HepG2 (cell line): Measurements from ENCODE around the gene TM4SF20. TPM values are rescaled to one million over a fixed set of nuclear protein-coding genes. Genes with fewer than 3 reads are reported as not detected.

ENCODE experiments used
- AGO1 ChIP-seq: fragments of 200-400 bp; formaldehyde crosslinking; IDR thresholded peaks from 2 replicates; pipeline ENCODE4 v1.6.1; 2017; ENCODE audit warnings: mild to moderate bottlenecking, low read depth, low read length, moderate library complexity; ENCODE audit not compliant: poor library complexity, severe bottlenecking
- BCL6 ChIP-seq: IDR thresholded peaks from 2 replicates; pipeline ENCODE4 v1.6.1; 2016; ENCODE audit warnings: missing genetic modification reagents, missing compliant biosample characterization
- CBX1 ChIP-seq: IDR thresholded peaks from one replicate; pipeline ENCODE4 v1.6.1; 2016; ENCODE audit warnings: antibody characterized with exemption, low read depth
- FOSL1 ChIP-seq: sonication (generic); formaldehyde crosslinking; IDR thresholded peaks from 2 replicates; pipeline ENCODE4 v1.9.0; 2021; ENCODE audit warnings: missing genetic modification reagents, borderline replicate concordance
- HNF4A ChIP-seq: sonication (generic); formaldehyde crosslinking; IDR thresholded peaks from 2 replicates; pipeline ENCODE4 v1.4.0; 2020; ENCODE audit warnings: missing genetic modification reagents
- JDP2 ChIP-seq: sonication (generic); formaldehyde crosslinking; IDR thresholded peaks from 2 replicates; pipeline ENCODE4 v1.8.1; 2022; ENCODE audit warnings: missing genetic modification reagents, borderline replicate concordance
- MED1 ChIP-seq: sonication (generic); formaldehyde crosslinking; IDR thresholded peaks from 2 replicates; pipeline ENCODE4 v1.4.0; 2020; ENCODE audit warnings: missing genetic modification reagents
- MIER3 ChIP-seq: IDR thresholded peaks from 2 replicates; pipeline ENCODE4 v1.6.1; 2016; ENCODE audit warnings: missing compliant biosample characterization, borderline replicate concordance
- NBN ChIP-seq: fragments of 450-650 bp; conservative IDR thresholded peaks from 2 replicates; pipeline ENCODE4 v1.6.1; 2017
- NFE2 ChIP-seq: sonication (generic); formaldehyde crosslinking; IDR thresholded peaks from 2 replicates; pipeline ENCODE4 v1.4.0; 2020; ENCODE audit warnings: missing genetic modification reagents
- NFYC ChIP-seq: IDR thresholded peaks from 2 replicates; pipeline ENCODE4 v1.6.1; 2016; ENCODE audit warnings: missing genetic modification reagents, missing compliant biosample characterization
- RAD51 ChIP-seq: fragments of 450-650 bp; IDR thresholded peaks from 2 replicates; pipeline ENCODE4 v1.6.1; 2016; ENCODE audit warnings: borderline replicate concordance
- RFX1 ChIP-seq: fragments of 450-650 bp; IDR thresholded peaks from 2 replicates; pipeline ENCODE4 v1.6.1; 2017
- TBL1XR1 ChIP-seq: fragments of 150-350 bp; IDR thresholded peaks from 2 replicates; pipeline ENCODE4 v1.6.1; 2014; ENCODE audit warnings: borderline replicate concordance, low read length; ENCODE audit not compliant: partially characterized antibody
- TBX3 ChIP-seq: fragments of 450-650 bp; IDR thresholded peaks from 2 replicates; pipeline ENCODE4 v1.6.1; 2017; ENCODE audit warnings: antibody characterized with exemption, mild to moderate bottlenecking, inconsistent platforms, borderline replicate concordance
- TEAD3 ChIP-seq: optimal IDR thresholded peaks from 2 replicates; pipeline ENCODE3; 2016; ENCODE audit warnings: borderline replicate concordance
- TOE1 ChIP-seq: sonication (generic); formaldehyde crosslinking; IDR thresholded peaks from 2 replicates; pipeline ENCODE4 v1.4.0; 2020; ENCODE audit warnings: mild to moderate bottlenecking, missing genetic modification reagents
- YEATS2 ChIP-seq: sonication (generic); formaldehyde crosslinking; IDR thresholded peaks from 2 replicates; pipeline ENCODE4 v1.4.0; 2020; ENCODE audit warnings: missing genetic modification reagents, borderline replicate concordance
- ZBTB3 ChIP-seq: sonication (generic); formaldehyde crosslinking; IDR thresholded peaks from 2 replicates; pipeline ENCODE4 v1.4.0; 2020; ENCODE audit warnings: low read depth, mild to moderate bottlenecking, moderate library complexity, missing genetic modification reagents, borderline replicate concordance
- ZFY ChIP-seq: sonication (generic); formaldehyde crosslinking; IDR thresholded peaks from 2 replicates; pipeline ENCODE4 v1.4.0; 2020; ENCODE audit warnings: missing genetic modification reagents
- ZNF17 ChIP-seq: sonication (generic); formaldehyde crosslinking; IDR thresholded peaks from 2 replicates; pipeline ENCODE4 v1.5.0; 2020; ENCODE audit warnings: mild to moderate bottlenecking, missing genetic modification reagents
- ZNF235 ChIP-seq: sonication (generic); formaldehyde crosslinking; IDR thresholded peaks from 2 replicates; pipeline ENCODE4 v1.8.1; 2023; ENCODE audit warnings: mild to moderate bottlenecking, missing genetic modification reagents, borderline replicate concordance
- ZNF296 ChIP-seq: sonication (generic); formaldehyde crosslinking; conservative IDR thresholded peaks from 2 replicates; pipeline ENCODE4 v1.5.0; 2020; ENCODE audit warnings: mild to moderate bottlenecking, missing genetic modification reagents
- ZNF343 ChIP-seq: sonication (generic); formaldehyde crosslinking; IDR thresholded peaks from 2 replicates; pipeline ENCODE4 v1.4.0; 2020; ENCODE audit warnings: mild to moderate bottlenecking, missing genetic modification reagents
- ZNF367 ChIP-seq: sonication (generic); formaldehyde crosslinking; IDR thresholded peaks from 2 replicates; pipeline ENCODE4 v1.4.0; 2020; ENCODE audit warnings: missing genetic modification reagents, borderline replicate concordance
- ZNF564 ChIP-seq: sonication (generic); formaldehyde crosslinking; IDR thresholded peaks from 2 replicates; pipeline ENCODE4 v1.8.1; 2023; ENCODE audit warnings: mild to moderate bottlenecking, missing genetic modification reagents
- ZNF619 ChIP-seq: sonication (generic); formaldehyde crosslinking; IDR thresholded peaks from 2 replicates; pipeline ENCODE4 v1.4.0; 2020; ENCODE audit warnings: mild to moderate bottlenecking, missing genetic modification reagents
- ZNF660 ChIP-seq: sonication (generic); formaldehyde crosslinking; IDR thresholded peaks from 2 replicates; pipeline ENCODE4 v1.5.1; 2020; ENCODE audit warnings: mild to moderate bottlenecking, low read depth, missing genetic modification reagents, borderline replicate concordance
- ZNF747 ChIP-seq: sonication (generic); formaldehyde crosslinking; IDR thresholded peaks from 2 replicates; pipeline ENCODE4 v1.8.1; 2023; ENCODE audit warnings: missing genetic modification reagents, mild to moderate bottlenecking, borderline replicate concordance
- ZNF772 ChIP-seq: sonication (generic); formaldehyde crosslinking; IDR thresholded peaks from 2 replicates; pipeline ENCODE4 v1.5.0; 2020; ENCODE audit warnings: mild to moderate bottlenecking, missing genetic modification reagents
- polyA plus RNA-seq, 8 experiments: library from polyadenylated mRNA; depleted of rRNA in 3 of 8; stranded (reverse) in 7 of 8; unstranded in 1 of 8; fragments of >200 nt; fragmentation: Illumina TruSeq in 4 of 8; extraction: Trizol in 4 of 8; gene quantifications; 2 replicates each; pipeline versions ENCODE4 v1.2.1 to v1.2.3, GENCODE V29; 2011 to 2016; ENCODE audit warnings: low read depth in 4 of 8, missing spikeins in 1 of 8, mixed read lengths in 1 of 8; ENCODE audit not compliant: insufficient read depth in 1 of 8
- total RNA-seq, 5 experiments: library from RNA; depleted of rRNA; stranded (reverse); fragments of >200 nt; fragmentation: Illumina TruSeq; extraction: Trizol; gene quantifications; 2 replicates each; pipeline ENCODE4 v1.2.3, GENCODE V29; 2016; ENCODE audit warnings: low read depth in 1 of 5
- TF ChIP-seq, protein P1 (sequence below): sonication (generic); formaldehyde crosslinking; IDR thresholded peaks from 2 replicates; pipeline ENCODE4 v1.9.0; 2022; ENCODE audit warnings: missing genetic modification reagents, mild to moderate bottlenecking, borderline replicate concordance
- TF ChIP-seq, protein P2 (sequence below): IDR thresholded peaks from 2 replicates; pipeline ENCODE4 v1.6.1; 2012; ENCODE audit warnings: inconsistent platforms

The TM4SF20 gene
- total and polyA plus RNA-seq, 2 of the 13 experiments (the other 11 are each of a cell fraction or from before 2014, with no cell fraction given): not detected

DNA sequence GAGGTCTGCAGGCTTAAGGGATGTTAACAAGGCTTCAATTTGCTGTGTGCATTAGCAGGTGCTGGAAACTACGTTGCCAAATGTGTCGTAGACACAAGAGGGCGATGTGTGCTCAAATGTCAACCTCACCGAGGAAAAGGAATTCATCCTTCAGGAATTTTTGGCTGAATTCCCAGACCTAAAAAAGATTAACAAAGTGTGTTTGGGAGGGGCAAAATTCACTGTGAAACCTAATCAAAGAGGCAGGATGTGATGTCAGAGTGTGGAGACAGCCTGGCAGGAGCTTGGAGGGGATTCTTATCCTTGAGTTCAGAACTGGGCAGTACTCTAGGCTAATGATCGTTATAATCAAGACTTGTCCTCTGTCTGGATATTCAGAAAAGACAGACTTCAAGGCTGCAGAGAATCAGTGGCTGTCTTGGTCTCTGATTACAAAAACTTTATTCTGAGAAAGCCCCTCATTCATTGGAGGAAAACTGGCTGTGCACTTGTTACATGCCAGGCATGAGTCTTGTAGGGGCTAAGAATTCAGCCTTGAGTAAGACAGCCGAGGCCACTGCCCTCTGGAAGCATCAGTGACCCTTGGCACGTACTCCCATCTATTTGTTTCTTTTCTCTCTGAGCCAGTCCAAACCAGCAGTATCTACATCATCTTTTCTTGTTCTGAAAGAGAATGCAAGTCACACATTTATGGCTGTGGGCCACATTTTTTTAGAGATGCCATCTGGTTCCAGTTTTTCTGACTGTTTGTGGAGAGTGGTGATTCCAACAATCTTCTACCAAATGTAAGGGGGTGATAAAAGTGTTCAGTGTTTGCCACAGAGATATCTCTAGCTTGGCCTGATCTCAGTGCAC lies 27.3 kb upstream of the TM4SF20 start (continued):
- TF ChIP-seq, protein P1, sequence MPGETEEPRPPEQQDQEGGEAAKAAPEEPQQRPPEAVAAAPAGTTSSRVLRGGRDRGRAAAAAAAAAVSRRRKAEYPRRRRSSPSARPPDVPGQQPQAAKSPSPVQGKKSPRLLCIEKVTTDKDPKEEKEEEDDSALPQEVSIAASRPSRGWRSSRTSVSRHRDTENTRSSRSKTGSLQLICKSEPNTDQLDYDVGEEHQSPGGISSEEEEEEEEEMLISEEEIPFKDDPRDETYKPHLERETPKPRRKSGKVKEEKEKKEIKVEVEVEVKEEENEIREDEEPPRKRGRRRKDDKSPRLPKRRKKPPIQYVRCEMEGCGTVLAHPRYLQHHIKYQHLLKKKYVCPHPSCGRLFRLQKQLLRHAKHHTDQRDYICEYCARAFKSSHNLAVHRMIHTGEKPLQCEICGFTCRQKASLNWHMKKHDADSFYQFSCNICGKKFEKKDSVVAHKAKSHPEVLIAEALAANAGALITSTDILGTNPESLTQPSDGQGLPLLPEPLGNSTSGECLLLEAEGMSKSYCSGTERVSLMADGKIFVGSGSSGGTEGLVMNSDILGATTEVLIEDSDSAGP (CRISPR knock-in tag): no peak
- TF ChIP-seq TEAD3 (CRISPR knock-in tag) (peak; percentile 96), NFE2 (no peak), RFX1 (no peak), BCL6 (CRISPR knock-in tag) (peak; percentile 88), ZNF772 (CRISPR knock-in tag) (no peak; the same call in 1 of the 2 replicates), ZFY (CRISPR knock-in tag) (no peak; the same call in 1 of the 2 replicates), ZBTB3 (no peak), FOSL1 (CRISPR knock-in tag) (no peak), MIER3 (CRISPR knock-in tag) (peak; percentile 62; the same call in 1 of the 2 replicates), TOE1 (CRISPR knock-in tag) (no peak; the same call in 1 of the 2 replicates), ZNF296 (no peak), HNF4A (CRISPR knock-in tag) (peak; percentile 43; the same call in 1 of the 2 replicates), TBX3 (no peak), JDP2 (no peak), NFYC (no peak; the same call in 1 of the 2 replicates), NBN (no peak), ZNF343 (no peak), YEATS2 (peak; percentile 69; the same call in 1 of the 2 replicates), ZNF17 (CRISPR knock-in tag) (peak; percentile 82; the same call in 1 of the 2 replicates), MED1 (peak; percentile 70), AGO1 (no peak), ZNF235 (CRISPR knock-in tag) (no peak), CBX1 (no peak), TBL1XR1 (no peak), ZNF747 (CRISPR knock-in tag) (no peak), RAD51 (no peak), ZNF619 (CRISPR knock-in tag) (peak; percentile 23; the same call in 1 of the 2 replicates), ZNF367 (no peak), ZNF660 (CRISPR knock-in tag) (no peak), ZNF564 (CRISPR knock-in tag) (no peak)
- TF ChIP-seq, protein P2, sequence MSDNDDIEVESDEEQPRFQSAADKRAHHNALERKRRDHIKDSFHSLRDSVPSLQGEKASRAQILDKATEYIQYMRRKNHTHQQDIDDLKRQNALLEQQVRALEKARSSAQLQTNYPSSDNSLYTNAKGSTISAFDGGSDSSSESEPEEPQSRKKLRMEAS: peak; percentile 62; the same call in 1 of the 2 replicates
